Gastroesophageal sphincter (tissue), 3 donors: Measurements from ENCODE around the gene MTX1.

Experiments
- CTCF ChIP-seq, 4 experiments: fragments of 200-600 bp in 2 of 4; fragments of 450-650 bp in 2 of 4; sonication (generic) in 1 of 4; IDR thresholded peaks; one replicate each; pipeline ENCODE4 v1.5.1; 2017 to 2019; ENCODE audit warnings: antibody characterized with exemption in 4 of 4, mild to moderate bottlenecking in 2 of 4, moderate library complexity in 2 of 4
- EP300 ChIP-seq: sonication (generic); formaldehyde crosslinking; IDR thresholded peaks from one replicate; pipeline ENCODE4 v1.6.1; 2017; ENCODE audit warnings: antibody characterized with exemption, mild to moderate bottlenecking
- POLR2A ChIP-seq, 2 donors: fragments of 450-650 bp; IDR thresholded peaks; one replicate each; pipeline ENCODE4 v1.6.1; 2017; ENCODE audit warnings: antibody characterized with exemption in 2 of 2, mild to moderate bottlenecking in 2 of 2, moderate library complexity in 1 of 2
- POLR2AphosphoS5 ChIP-seq: sonication (generic); formaldehyde crosslinking; IDR thresholded peaks from one replicate; pipeline ENCODE4 v1.6.1; 2017; ENCODE audit warnings: antibody characterized with exemption

DNA sequence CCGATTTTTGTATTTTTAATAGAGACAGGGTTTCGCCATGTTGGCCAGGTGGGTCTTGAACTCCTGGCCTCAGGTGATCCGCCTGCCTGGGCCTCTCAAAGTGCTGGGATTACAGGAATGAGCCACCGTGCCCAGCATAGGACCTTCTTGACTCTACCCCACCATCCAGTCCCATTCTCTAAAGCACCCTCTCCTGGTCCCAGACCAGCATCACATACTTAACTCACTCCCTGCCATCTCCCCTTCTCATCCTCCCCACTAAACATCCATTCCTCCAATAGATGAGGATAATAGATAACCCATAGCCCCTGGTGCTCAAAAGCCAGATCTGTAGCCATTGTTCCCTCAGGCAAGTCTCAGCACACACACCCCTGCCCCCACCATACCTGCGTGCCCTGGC is 44.7 kb downstream of the MTX1 start:
- TF ChIP-seq POLR2A (IDR thresholded peaks at IDR 0.05) (no peak), CTCF (IDR thresholded peaks at IDR 0.05) (no peak), POLR2AphosphoS5 (no peak), EP300 (no peak)
